Esophagus muscularis mucosa (tissue), 4 donors: ENCODE measurements around the gene DNAH9. TPM values are rescaled to one million over a fixed set of nuclear protein-coding genes. Genes with fewer than 3 reads are reported as not detected.
A peak's percentile ranks its signal among the peaks of the same experiment; 100 is the strongest.

ENCODE experiments used
- DNase-seq: peaks from one replicate; pipeline ENCODE4 v3.0.0-alpha.2; 2017; ENCODE audit errors: extremely low spot score
- H3K27ac ChIP-seq, 4 donors: fragments of 200-600 bp; sonication (generic); replicated peaks in 1 of 4; 1 replicate in 3 of 4; 2 replicates in 1 of 4; pipeline ENCODE4 v1.5.1; 2016 to 2019; ENCODE audit warnings: mild to moderate bottlenecking in 1 of 4
- H3K27me3 ChIP-seq, 4 donors: fragments of 200-600 bp; sonication (generic); one replicate each; pipeline versions ENCODE4 v1.5.1 to v1.6.0; 2016 to 2019
- H3K36me3 ChIP-seq, 4 donors: fragments of 200-600 bp; sonication (generic); one replicate each; pipeline ENCODE4 v1.5.1; 2016 to 2019
- H3K4me1 ChIP-seq, 4 donors: fragments of 200-600 bp; sonication (generic); one replicate each; pipeline ENCODE4 v1.5.1; 2016 to 2019
- H3K4me3 ChIP-seq, 4 donors: fragments of 200-600 bp; sonication (generic); 1 replicate in 2 of 4; 2 replicates in 2 of 4; pipeline ENCODE4 v1.5.1; 2016 to 2019; ENCODE audit warnings: mild to moderate bottlenecking in 4 of 4, moderate library complexity in 1 of 4
- H3K9me3 ChIP-seq, 4 donors: fragments of 200-600 bp; sonication (generic); 1 replicate in 3 of 4; 2 replicates in 1 of 4; pipeline ENCODE4 v1.5.1; 2016 to 2019
- CTCF ChIP-seq, 3 experiments: fragments of 200-600 bp in 2 of 3; fragments of 450-650 bp in 1 of 3; sonication (generic) in 2 of 3; IDR thresholded peaks; one replicate each; pipeline ENCODE4 v1.5.1; 2017 to 2019; ENCODE audit warnings: antibody characterized with exemption in 3 of 3, mild to moderate bottlenecking in 2 of 3, moderate library complexity in 1 of 3
- EP300 ChIP-seq: sonication (generic); formaldehyde crosslinking; IDR thresholded peaks from one replicate; pipeline ENCODE4 v1.6.1; 2017; ENCODE audit warnings: antibody characterized with exemption
- POLR2A ChIP-seq: fragments of 450-650 bp; IDR thresholded peaks from one replicate; pipeline ENCODE4 v1.6.1; 2017; ENCODE audit warnings: antibody characterized with exemption, moderate library complexity, mild to moderate bottlenecking, low read depth
- POLR2AphosphoS5 ChIP-seq, 2 donors: sonication (generic); formaldehyde crosslinking; IDR thresholded peaks; one replicate each; pipeline ENCODE4 v1.6.1; 2017; ENCODE audit warnings: antibody characterized with exemption in 2 of 2
- WGBS: methylation state at CpG from one replicate; pipeline ENCODE4 v1.1.5; 2018; 5-methylcytosine and 5-hydroxymethylcytosine counted together
- intact Hi-C: fragments of 100-400 bp; cut with DNase I; formaldehyde crosslinking; loops from one replicate; pipeline ENCODE4 v1.15.1; 2023
- total RNA-seq, 4 donors: library from RNA; depleted of rRNA; stranded (reverse); fragments of >200 nt; gene quantifications; one replicate each; pipeline versions ENCODE4 v1.1.0 to v1.2.1, GENCODE V29; 2016

DNAH9 gene
- total RNA-seq, 4 donors from 2014 or later, result under 0.01 to 0.92 TPM; not detected in 2

GRCh38 chr17:11692688-11693087, 94.4 kb downstream of the DNAH9 start:
- DNase-seq, result no peak
- intact Hi-C loops, result no loop called here
- no peak for TF ChIP-seq EP300
- TF ChIP-seq CTCF (IDR thresholded peaks at IDR 0.05), result no peak
- TF ChIP-seq POLR2A, result no peak
- no peak for TF ChIP-seq POLR2AphosphoS5 (IDR thresholded peaks at IDR 0.05)
- no peaks in the 10 kb centered on the region for H3K9me3 ChIP-seq
- H3K27ac ChIP-seq, result no peak overlapping the region
- H3K36me3 ChIP-seq, result no peaks in the 10 kb centered on the region
- no peaks in the 10 kb centered on the region for H3K4me1 ChIP-seq
- 92% methylated on average over 9 of the region's 9 CpGs for WGBS
- no peaks in the 10 kb centered on the region for H3K27me3 ChIP-seq
- H3K4me3 ChIP-seq, result no peak overlapping the region

- Histone ChIP-seq H3K27ac (no peak overlapping the region), H3K27me3 (no peaks in the 10 kb centered on the region), H3K9me3 (no peaks in the 10 kb centered on the region), H3K4me3 (no peak overlapping the region), H3K4me1 (no peaks in the 10 kb centered on the region), H3K36me3 (no peaks in the 10 kb centered on the region)
- no peak for TF ChIP-seq CTCF (IDR thresholded peaks at IDR 0.05)
- TF ChIP-seq EP300, result no peak
- no peak for TF ChIP-seq POLR2A
- no peak for TF ChIP-seq POLR2AphosphoS5 (IDR thresholded peaks at IDR 0.05)
- DNase-seq, result peak; percentile 3
- WGBS, result 96% methylated on average over 11 of the region's 11 CpGs
- intact Hi-C loops, result no loop called here
Measured at GRCh38 chr17:11693284-11693683, 95.0 kb downstream of the DNAH9 start.

- TF ChIP-seq CTCF (IDR thresholded peaks at IDR 0.05), result no peak
- TF ChIP-seq POLR2A, result no peak
- TF ChIP-seq EP300, result no peak
- TF ChIP-seq POLR2AphosphoS5 (IDR thresholded peaks at IDR 0.05), result no peak
- intact Hi-C loops, result no loop called here
- 64% methylated on average over 3 of the region's 3 CpGs for WGBS
- Histone ChIP-seq H3K36me3 (no peaks in the 10 kb centered on the region), H3K9me3 (no peaks in the 10 kb centered on the region), H3K4me1 (peaks cover 0 to 8% (median 0%) of the 10 kb centered on the region in 4 donors), H3K4me3 (no peak overlapping the region), H3K27ac (no peak overlapping the region), H3K27me3 (peaks cover 0 to 4% (median 0%) of the 10 kb centered on the region in 4 donors)
- DNase-seq, result no peak
Measured at GRCh38 chr17:11700668-11701067, 102.4 kb downstream of the DNAH9 start.

- H3K36me3 ChIP-seq, result no peaks in the 10 kb centered on the region
- H3K4me1 ChIP-seq, result peaks cover 0 to 8% (median 0%) of the 10 kb centered on the region in 4 donors
- 78% methylated on average over 8 of the region's 8 CpGs for WGBS
- H3K27me3 ChIP-seq, result peaks cover 0 to 4% (median 0%) of the 10 kb centered on the region in 4 donors
- H3K9me3 ChIP-seq, result no peaks in the 10 kb centered on the region
- intact Hi-C loops, result no loop called here
- no peak overlapping the region for H3K4me3 ChIP-seq
- TF ChIP-seq CTCF (IDR thresholded peaks at IDR 0.05), result no peak
- no peak for TF ChIP-seq EP300
- no peak for TF ChIP-seq POLR2A
- no peak for TF ChIP-seq POLR2AphosphoS5 (IDR thresholded peaks at IDR 0.05)
- peak; percentile 64 for DNase-seq
- no peak overlapping the region for H3K27ac ChIP-seq
Measured at GRCh38 chr17:11701911-11702310, 103.6 kb downstream of the DNAH9 start.

DNA sequence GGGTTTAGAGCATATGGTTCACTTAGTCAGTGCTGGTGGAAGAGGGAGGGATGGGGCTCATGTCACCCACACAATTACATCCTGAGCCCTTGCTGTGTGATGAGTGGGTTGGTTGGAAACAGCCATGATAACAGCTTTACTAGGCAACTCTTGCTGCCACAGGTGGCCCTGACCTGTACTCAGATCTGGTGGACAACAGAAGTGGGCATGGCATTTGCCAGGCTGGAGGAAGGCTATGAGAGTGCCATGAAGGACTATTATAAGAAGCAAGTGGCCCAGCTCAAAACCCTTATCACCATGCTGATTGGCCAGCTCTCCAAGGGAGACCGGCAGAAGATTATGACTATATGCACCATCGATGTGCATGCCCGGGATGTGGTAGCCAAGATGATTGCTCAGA, 105.8 kb downstream of the DNAH9 start:
- intact Hi-C loops, result no loop called here
- WGBS, result 95% methylated on average over 3 of the region's 3 CpGs
- DNase-seq, result peak; percentile 90
- H3K27ac ChIP-seq, result no peak overlapping the region
- no peak for TF ChIP-seq CTCF (IDR thresholded peaks at IDR 0.05)
- no peak for TF ChIP-seq POLR2AphosphoS5 (IDR thresholded peaks at IDR 0.05)
- H3K9me3 ChIP-seq, result no peaks in the 10 kb centered on the region
- no peaks in the 10 kb centered on the region for H3K36me3 ChIP-seq
- no peak overlapping the region for H3K4me3 ChIP-seq
- H3K4me1 ChIP-seq, result peaks cover 0 to 8% (median 0%) of the 10 kb centered on the region in 4 donors
- H3K27me3 ChIP-seq, result peaks cover 0 to 4% (median 0%) of the 10 kb centered on the region in 4 donors
